Activated CD8-positive, alpha-beta T cell treated with anti-CD3 and anti-CD28 coated beads for 36 hours (primary cell): Measurements from ENCODE around the gene GALNT7. TPM values are rescaled to one million over a fixed set of nuclear protein-coding genes. Genes with fewer than 3 reads are reported as not detected.

Experiments
- ATAC-seq: fragments of 200-7000 bp; cut with Tn5 transposase; one replicate; pipeline ENCODE4 v1.10.0; 2021; ENCODE audit warnings: mild to moderate bottlenecking, moderate library complexity
- CTCF ChIA-PET: fragments of 350-600 bp; sonication (Branson Sonifier 250); formaldehyde crosslinking; loops from one replicate; lab custom pipeline; 2021; ENCODE audit warnings: antibody characterized with exemption; lab: Charles Lee
- POLR2A ChIA-PET: fragments of 350-600 bp; sonication (Branson Sonifier 250); formaldehyde crosslinking; loops from one replicate; lab custom pipeline; 2021; ENCODE audit warnings: antibody characterized with exemption; lab: Charles Lee
- DNase-seq: peaks from one replicate; pipeline ENCODE4 v3.0.0-alpha.2; 2020
- H3K27ac Mint-ChIP-seq: one replicate; pipeline ENCODE4 v1.8.0; 2021; ENCODE audit warnings: mild to moderate bottlenecking, mixed read lengths
- H3K27me3 Mint-ChIP-seq: one replicate; pipeline ENCODE4 v1.8.0; 2021; ENCODE audit warnings: mixed read lengths
- H3K36me3 Mint-ChIP-seq: one replicate; pipeline ENCODE4 v1.8.0; 2021; ENCODE audit warnings: low read depth, mixed read lengths
- H3K4me1 Mint-ChIP-seq: one replicate; pipeline ENCODE4 v1.8.0; 2021; ENCODE audit warnings: low read depth, mixed read lengths
- H3K4me3 Mint-ChIP-seq: one replicate; pipeline ENCODE4 v1.8.0; 2021; ENCODE audit warnings: mild to moderate bottlenecking, moderate library complexity, mixed read lengths
- H3K9me3 Mint-ChIP-seq: one replicate; pipeline ENCODE4 v1.8.0; 2021; ENCODE audit warnings: mixed read lengths
- intact Hi-C: fragments of 100-400 bp; cut with micrococcal nuclease; formaldehyde crosslinking; loops from one replicate; pipeline ENCODE4 v1.10.0; 2022
- total RNA-seq, 2 experiments: library from RNA; stranded (reverse); gene quantifications; one replicate each; pipeline ENCODE4 v1.2.3, GENCODE V29; 2021
- TF ChIP-seq, protein P1 (sequence below): fragments of 200-600 bp; IDR thresholded peaks from one replicate; pipeline ENCODE4 v1.8.0; 2022; ENCODE audit warnings: antibody characterized with exemption, mild to moderate bottlenecking

Gene GALNT7
- total RNA-seq, 2 experiments from 2014 or later, result 10.2 to 10.4 TPM

DNA sequence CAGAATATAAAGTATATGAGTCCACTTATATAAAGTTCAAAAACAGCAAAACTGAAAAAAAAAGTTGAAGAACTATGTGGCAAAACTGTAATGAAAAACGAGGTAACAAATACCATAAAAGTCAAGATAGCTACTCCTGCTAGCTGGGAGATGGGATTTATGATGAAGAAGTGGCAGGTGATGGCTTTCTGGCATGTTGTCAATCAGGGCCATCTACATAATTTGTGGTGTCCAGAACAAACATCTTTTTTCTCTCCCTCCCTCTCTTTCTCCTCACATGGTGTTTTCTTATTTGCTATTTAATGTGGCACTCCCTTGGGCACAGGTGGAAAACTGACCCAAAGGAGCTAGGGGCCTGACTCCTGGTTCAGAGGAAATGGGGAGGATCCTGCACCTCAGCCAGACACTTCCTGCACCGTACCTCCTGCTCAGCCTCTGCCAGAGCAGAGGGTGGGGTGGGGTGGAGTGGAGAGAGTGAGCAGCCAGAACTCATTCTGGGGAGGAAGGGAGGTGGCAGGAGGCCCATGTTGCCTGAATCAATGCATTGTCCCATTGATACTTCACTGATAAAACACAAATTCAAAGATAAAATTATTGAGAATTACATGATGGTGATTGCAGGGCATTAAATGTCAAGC lies 196.9 kb downstream of the GALNT7 start:
- Mint-ChIP-seq H3K4me3 (no peak overlapping the region), H3K27me3 (no peaks in the 10 kb centered on the region), H3K9me3 (no peaks in the 10 kb centered on the region), H3K36me3 (peaks cover 1% of the 10 kb centered on the region), H3K27ac (no peak overlapping the region), H3K4me1 (peaks cover 27% of the 10 kb centered on the region)
- ATAC-seq, result no peak
- TF ChIP-seq, protein P1, sequence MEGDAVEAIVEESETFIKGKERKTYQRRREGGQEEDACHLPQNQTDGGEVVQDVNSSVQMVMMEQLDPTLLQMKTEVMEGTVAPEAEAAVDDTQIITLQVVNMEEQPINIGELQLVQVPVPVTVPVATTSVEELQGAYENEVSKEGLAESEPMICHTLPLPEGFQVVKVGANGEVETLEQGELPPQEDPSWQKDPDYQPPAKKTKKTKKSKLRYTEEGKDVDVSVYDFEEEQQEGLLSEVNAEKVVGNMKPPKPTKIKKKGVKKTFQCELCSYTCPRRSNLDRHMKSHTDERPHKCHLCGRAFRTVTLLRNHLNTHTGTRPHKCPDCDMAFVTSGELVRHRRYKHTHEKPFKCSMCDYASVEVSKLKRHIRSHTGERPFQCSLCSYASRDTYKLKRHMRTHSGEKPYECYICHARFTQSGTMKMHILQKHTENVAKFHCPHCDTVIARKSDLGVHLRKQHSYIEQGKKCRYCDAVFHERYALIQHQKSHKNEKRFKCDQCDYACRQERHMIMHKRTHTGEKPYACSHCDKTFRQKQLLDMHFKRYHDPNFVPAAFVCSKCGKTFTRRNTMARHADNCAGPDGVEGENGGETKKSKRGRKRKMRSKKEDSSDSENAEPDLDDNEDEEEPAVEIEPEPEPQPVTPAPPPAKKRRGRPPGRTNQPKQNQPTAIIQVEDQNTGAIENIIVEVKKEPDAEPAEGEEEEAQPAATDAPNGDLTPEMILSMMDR, result no peak
- no peak for DNase-seq
- ChIA-PET POLR2A (interaction anchor here (0.6 to 2.5 kb wide), 2 partner anchors 21 to 31 kb away, joined by 4 to 12 read pairs; partner anchors contain the start of gene HMGB2), CTCF (no interaction called here)
- intact Hi-C loops, result no loop called here

DNA sequence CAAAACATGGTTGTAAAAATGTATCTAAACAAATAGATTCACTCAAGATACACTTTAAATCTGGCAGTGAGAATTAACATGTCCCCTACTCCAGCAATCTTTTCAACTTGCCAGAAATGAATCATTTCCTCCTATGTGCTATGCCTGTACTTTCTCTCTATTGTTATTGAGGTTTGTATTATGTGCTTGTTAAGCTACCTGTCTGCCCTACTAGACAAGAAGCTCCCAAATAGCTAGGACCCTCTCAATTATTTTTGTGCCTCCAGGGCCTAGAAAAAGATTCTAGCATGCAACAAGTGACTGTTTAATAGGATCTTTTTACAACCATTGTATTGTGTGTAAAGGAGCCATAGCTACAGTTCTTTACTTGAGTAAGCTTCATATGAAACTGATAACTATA lies 198.7 kb downstream of the GALNT7 start:
- CTCF ChIA-PET, result interaction anchor here (1.0 to 1.6 kb wide), 7 partner anchors 29 to 66 kb away, joined by 3 to 4 read pairs (median 4); partner anchors contain the start of gene HMGB2

DNA sequence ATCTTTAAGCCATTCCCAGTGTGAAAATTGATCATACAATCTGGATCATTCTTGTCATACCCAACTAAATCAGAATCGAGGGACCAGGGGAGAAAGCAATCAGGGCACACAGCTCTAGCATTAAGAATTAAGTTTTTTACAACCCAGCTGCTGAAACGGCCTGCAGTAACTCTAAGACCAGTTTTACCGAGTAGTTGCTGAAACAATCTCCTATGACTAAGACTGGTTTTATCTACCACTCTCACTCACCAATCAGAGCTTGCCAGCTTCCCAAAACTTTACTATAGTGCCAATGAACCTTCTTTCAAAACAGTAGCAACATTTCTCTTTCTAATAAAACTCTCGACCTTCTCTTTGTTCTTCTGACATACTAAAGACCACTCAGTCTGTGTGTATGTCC lies 199.3 kb downstream of the GALNT7 start:
- Mint-ChIP-seq H3K9me3 (no peaks in the 10 kb centered on the region), H3K4me3 (peak overlapping the region; percentile 40), H3K4me1 (peaks cover 31% of the 10 kb centered on the region), H3K36me3 (peaks cover 13% of the 10 kb centered on the region), H3K27ac (no peak overlapping the region), H3K27me3 (peaks cover 8% of the 10 kb centered on the region)
- DNase-seq (no peak), ATAC-seq (no peak)
- CTCF ChIA-PET, result interaction anchor here (1.0 to 1.6 kb wide), 8 partner anchors 11 to 67 kb away, joined by 3 to 4 read pairs (median 4); partner anchors contain the start of gene HMGB2
- POLR2A ChIA-PET, result interaction anchor here (1.4 kb wide), 1 partner anchor 34 kb away, joined by 13 read pairs; the partner anchor contains the start of gene HMGB2
- TF ChIP-seq, protein P1, result no peak
- intact Hi-C loops, result no loop called here

More for the DNA sequence above, 198.7 kb downstream of the GALNT7 start:
- Mint-ChIP-seq H3K9me3 (no peaks in the 10 kb centered on the region), H3K27ac (no peak overlapping the region), H3K27me3 (peaks cover 6% of the 10 kb centered on the region), H3K4me1 (peaks cover 27% of the 10 kb centered on the region), H3K36me3 (peaks cover 9% of the 10 kb centered on the region), H3K4me3 (peak overlapping the region; percentile 20)
- no peak for ATAC-seq
- intact Hi-C loops, result no loop called here
- POLR2A ChIA-PET, result interaction anchor here (1.4 kb wide), 1 partner anchor 33 kb away, joined by 13 read pairs; the partner anchor contains the start of gene HMGB2
- TF ChIP-seq, protein P1, result no peak
- no peak for DNase-seq

DNA sequence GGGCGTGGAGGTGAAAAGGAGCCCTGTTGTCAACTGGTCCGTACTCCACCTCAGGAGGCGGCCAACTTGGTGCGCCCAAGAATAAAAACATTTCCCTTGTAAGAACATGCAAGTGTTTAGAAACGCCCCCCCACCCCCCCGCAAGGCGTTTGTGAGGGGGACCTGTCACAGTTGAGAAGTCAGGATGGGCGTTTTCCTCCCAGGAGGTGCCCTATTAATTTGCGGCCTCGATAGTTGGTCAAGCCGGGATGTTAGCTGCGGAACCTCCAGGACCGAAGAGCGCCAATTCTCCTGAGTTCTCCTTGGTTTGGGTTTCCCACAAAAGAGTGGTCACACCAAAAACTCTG lies 201.5 kb downstream of the GALNT7 start:
- Mint-ChIP-seq H3K4me3 (peak overlapping the region; percentile 97), H3K36me3 (peaks cover 21% of the 10 kb centered on the region), H3K4me1 (peaks cover 35% of the 10 kb centered on the region), H3K9me3 (no peaks in the 10 kb centered on the region), H3K27ac (peak overlapping the region; percentile 98), H3K27me3 (peaks cover 14% of the 10 kb centered on the region)
- DNase-seq, result peak; percentile 80
- ChIA-PET CTCF (interaction anchor here (1.0 to 2.7 kb wide), 2 partner anchors 35 to 37 kb away, joined by 3 to 10 read pairs; partner anchors contain the start of gene HMGB2), POLR2A (interaction anchor here (0.7 to 4.5 kb wide), 4 partner anchors 31 to 77 kb away, joined by 3 to 79 read pairs (median 16); partner anchors contain the start of gene HMGB2)
- TF ChIP-seq, protein P1, result no peak
- ATAC-seq, result peak; percentile 26
- intact Hi-C loops, result no loop called here
